RWPE1 (cell line): ENCODE measurements around the gene CERKL.

Experiments used
- CTCF ChIA-PET: fragments of 350-600 bp; sonication (Branson Sonifier 250); formaldehyde crosslinking; extraction: SDS; loops from one replicate; lab custom pipeline; 2021; lab: Yijun Ruan, JAX
- POLR2A ChIA-PET: fragments of 400-600 bp; formaldehyde crosslinking; extraction: SDS; loops from one replicate; lab custom pipeline; 2020; ENCODE audit warnings: antibody characterized with exemption; ENCODE audit not compliant: low non-redundant PET; lab: Yijun Ruan, JAX
- DNase-seq: peaks from one replicate; pipeline ENCODE4 v3.0.0; 2012; ENCODE audit warnings: low spot score
- H3K27ac ChIP-seq: fragments of 450-650 bp; 2 replicates; pipeline ENCODE4 v1.5.1; 2017
- CTCF ChIP-seq: fragments of 450-650 bp; conservative IDR thresholded peaks from 2 replicates; pipeline ENCODE4 v1.5.1; 2017; ENCODE audit warnings: low read depth, mild to moderate bottlenecking

Gene CERKL

GRCh38 chr2:181623159-181623558 is 33.7 kb downstream of the CERKL start:
- DNase-seq: no peak
- POLR2A ChIA-PET: no interaction called here
- H3K27ac ChIP-seq: no peak overlapping the region
- CTCF ChIA-PET: no interaction called here
- no peak for TF ChIP-seq CTCF

GRCh38 chr2:181621779-181622490 is 35.0 kb downstream of the CERKL start:
- ChIA-PET POLR2A (no interaction called here), CTCF (no interaction called here)
- H3K27ac ChIP-seq: no peak overlapping the region
- no peak for DNase-seq
- TF ChIP-seq CTCF: no peak

- no peak for DNase-seq
- POLR2A ChIA-PET: no interaction called here
- CTCF ChIA-PET: interaction anchor here (0.6 to 0.7 kb wide), 2 partner anchors 1079 to 1095 kb away, joined by 3 read pairs; no protein-coding TSS in a partner anchor
- TF ChIP-seq CTCF: no peak
- no peak overlapping the region for H3K27ac ChIP-seq
Observed at GRCh38 chr2:181619516-181619915, 37.4 kb downstream of the CERKL start.

- TF ChIP-seq CTCF: no peak
- CTCF ChIA-PET: no interaction called here
- POLR2A ChIA-PET: no interaction called here
Observed at GRCh38 chr2:181616715-181617114, 40.2 kb downstream of the CERKL start.

GRCh38 chr2:181614874-181615638 is 41.8 kb downstream of the CERKL start:
- ChIA-PET CTCF (no interaction called here), POLR2A (no interaction called here)
- no peak for TF ChIP-seq CTCF
- no peak overlapping the region for H3K27ac ChIP-seq
- no peak for DNase-seq

More at GRCh38 chr2:181616715-181617114, 40.2 kb downstream of the CERKL start:
- no peak overlapping the region for H3K27ac ChIP-seq
- DNase-seq: no peak

- no peak for DNase-seq
- no peak overlapping the region for H3K27ac ChIP-seq
- TF ChIP-seq CTCF: no peak
- ChIA-PET CTCF (no interaction called here), POLR2A (no interaction called here)
Observed at GRCh38 chr2:181613241-181613640, 43.7 kb downstream of the CERKL start.
